Prostate gland (tissue), 2 donors: Measurements from ENCODE around the gene COA7.

Source experiments
- POLR2A ChIP-seq: fragments of 450-650 bp; IDR thresholded peaks from one replicate; pipeline ENCODE4 v1.6.1; 2016; ENCODE audit warnings: antibody characterized with exemption, mild to moderate bottlenecking
- TF ChIP-seq, protein P1 (sequence below), 4 experiments: fragments of 200-600 bp in 2 of 4; fragments of 450-650 bp in 2 of 4; sonication (generic) in 2 of 4; IDR thresholded peaks; 1 replicate in 3 of 4; 2 replicates in 1 of 4; pipeline ENCODE4 v1.5.1; 2016 to 2019; ENCODE audit warnings: antibody characterized with exemption in 4 of 4, mild to moderate bottlenecking in 2 of 4, moderate library complexity in 2 of 4

GRCh38 chr1:52683367-52683940, 14.7 kb downstream of the COA7 start:
- TF ChIP-seq POLR2A = no peak
- TF ChIP-seq, protein P1, sequence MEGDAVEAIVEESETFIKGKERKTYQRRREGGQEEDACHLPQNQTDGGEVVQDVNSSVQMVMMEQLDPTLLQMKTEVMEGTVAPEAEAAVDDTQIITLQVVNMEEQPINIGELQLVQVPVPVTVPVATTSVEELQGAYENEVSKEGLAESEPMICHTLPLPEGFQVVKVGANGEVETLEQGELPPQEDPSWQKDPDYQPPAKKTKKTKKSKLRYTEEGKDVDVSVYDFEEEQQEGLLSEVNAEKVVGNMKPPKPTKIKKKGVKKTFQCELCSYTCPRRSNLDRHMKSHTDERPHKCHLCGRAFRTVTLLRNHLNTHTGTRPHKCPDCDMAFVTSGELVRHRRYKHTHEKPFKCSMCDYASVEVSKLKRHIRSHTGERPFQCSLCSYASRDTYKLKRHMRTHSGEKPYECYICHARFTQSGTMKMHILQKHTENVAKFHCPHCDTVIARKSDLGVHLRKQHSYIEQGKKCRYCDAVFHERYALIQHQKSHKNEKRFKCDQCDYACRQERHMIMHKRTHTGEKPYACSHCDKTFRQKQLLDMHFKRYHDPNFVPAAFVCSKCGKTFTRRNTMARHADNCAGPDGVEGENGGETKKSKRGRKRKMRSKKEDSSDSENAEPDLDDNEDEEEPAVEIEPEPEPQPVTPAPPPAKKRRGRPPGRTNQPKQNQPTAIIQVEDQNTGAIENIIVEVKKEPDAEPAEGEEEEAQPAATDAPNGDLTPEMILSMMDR (IDR thresholded peaks at IDR 0.05) = no peak
